HG02610 (cell line): Measurements from ENCODE around the gene DACH1.

ENCODE experiments used
- ATAC-seq: cut with Tn5 transposase; IDR thresholded peaks from one replicate; pipeline ENCODE4 v1.9.1; 2021; ENCODE audit warnings: mild to moderate bottlenecking, moderate library complexity; ENCODE audit not compliant: unreplicated experiment

Gene DACH1

DNA sequence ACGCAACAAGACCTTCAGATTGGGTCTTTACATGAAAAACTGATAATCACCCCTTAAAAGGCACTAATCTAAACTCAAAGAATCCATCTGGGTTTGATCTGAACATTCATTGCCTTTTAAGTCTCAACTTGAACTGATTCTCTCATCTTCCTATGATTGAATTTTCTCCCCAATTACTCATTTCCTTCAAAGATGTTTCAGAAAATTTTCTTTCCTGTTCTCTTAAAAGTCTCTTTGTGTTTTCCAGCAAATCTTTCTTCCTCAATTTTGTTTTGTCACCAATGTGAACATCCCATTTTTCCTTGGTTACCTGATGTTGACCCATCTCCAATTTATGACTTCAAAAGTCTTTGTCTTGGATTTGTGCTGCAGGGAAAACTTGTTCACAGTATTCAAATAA lies 234.3 kb downstream of the DACH1 start:
- ATAC-seq = no peak

GRCh38 chr13:71632206-71632605 lies 234.8 kb downstream of the DACH1 start:
- ATAC-seq = no peak

GRCh38 chr13:71629167-71629566 lies 237.8 kb downstream of the DACH1 start:
- no peak for ATAC-seq

GRCh38 chr13:71626421-71627117 lies 240.4 kb downstream of the DACH1 start:
- ATAC-seq = no peak

DNA sequence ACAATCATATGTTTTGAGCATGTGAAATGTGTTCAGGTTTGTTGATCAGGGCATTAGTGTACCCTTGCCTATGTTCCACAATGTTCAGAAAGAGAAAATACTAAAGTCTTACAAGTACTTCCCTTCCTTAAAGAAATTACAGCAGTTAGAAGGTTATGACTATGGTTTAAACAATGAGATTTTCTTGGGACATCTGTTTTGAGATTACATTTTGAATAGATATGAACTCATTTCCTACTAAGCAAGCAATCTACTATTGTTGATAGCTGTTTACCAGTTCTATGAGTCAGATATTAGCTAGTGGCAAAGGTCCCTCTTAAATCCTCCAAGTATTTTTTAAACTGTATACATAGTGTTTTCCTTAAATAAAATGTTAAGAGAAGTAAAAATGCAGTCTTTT lies 241.3 kb downstream of the DACH1 start:
- no peak for ATAC-seq

GRCh38 chr13:71624653-71625600 lies 242.1 kb downstream of the DACH1 start:
- ATAC-seq = no peak

DNA sequence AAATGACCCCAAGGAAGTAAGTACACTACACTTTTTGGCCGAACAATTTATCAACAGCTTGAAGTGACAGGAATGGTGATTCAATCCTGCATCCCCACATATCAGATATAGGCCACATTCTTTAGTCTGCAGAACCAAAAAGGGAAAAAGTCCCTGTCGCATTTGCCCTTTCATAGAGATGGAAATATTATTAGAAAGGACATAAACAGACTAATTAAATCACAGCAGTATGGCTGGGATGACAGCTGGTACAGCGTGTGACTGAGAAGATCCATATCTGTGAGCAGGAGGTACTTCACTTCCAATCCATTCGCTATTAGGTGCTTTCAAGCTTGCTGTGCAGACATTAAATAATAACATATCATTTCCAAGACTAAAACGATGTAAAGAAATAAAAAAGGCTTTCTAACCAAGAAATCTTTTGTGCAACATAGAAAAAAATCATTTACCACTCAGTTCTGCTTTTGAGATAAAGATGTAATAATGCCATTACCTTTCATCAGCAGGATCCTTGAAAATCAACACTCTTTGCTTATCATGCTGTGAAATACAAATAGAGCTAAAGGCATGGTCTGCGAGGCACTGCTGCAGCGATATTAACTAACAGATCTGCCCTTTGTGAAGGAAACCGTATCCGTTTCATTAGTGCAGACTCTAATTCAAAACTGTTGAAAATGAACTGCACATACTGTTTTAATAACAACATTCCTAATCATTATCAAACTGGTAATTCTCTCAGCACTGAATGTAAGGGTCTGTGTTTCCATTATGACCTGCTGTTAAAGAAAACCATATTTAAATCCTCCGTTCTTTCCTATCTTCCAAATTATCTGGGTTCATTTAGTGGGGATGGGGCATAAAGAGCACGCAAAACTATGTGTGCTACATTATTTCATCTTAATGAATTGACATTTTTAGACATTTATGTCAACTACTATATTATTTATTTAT lies 245.6 kb downstream of the DACH1 start:
- ATAC-seq = no peak

DNA sequence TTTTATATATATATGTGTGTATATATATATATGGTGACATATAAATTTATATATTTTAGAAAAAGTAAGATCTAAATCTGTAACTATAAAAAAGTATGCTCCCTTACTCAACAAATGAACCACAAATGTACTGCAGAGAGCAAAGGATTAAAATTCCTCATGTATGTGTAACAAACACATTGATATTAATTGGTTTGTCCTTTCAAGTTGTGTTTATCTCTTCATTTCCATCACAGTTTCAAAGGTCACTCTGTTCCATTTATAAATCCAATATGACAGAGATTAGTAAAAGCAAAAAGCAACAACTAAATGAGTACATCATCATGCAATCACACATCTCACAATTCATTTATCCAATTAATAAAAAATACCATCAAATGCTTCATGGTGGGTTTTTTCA lies 247.9 kb downstream of the DACH1 start:
- ATAC-seq = no peak

- no peak for ATAC-seq
Measured at GRCh38 chr13:71618159-71618558, 248.8 kb downstream of the DACH1 start.

DNA sequence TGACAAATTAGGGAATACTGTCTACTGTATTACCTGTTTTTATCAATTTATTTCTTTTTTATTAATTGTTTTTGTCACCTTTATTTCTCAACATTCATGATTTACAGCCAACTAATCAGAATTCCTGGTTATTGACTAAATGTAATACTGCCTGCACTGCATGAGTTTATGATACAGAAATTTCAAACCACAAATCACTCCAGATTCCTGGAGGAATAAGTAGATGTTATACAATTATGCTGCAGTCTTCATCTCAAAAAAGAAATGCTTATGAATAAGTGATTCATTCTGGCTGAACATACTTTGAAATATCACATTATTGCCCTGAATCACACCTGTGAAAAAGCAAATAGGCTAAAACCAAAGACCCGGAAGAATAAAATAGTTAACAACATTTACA lies 249.7 kb downstream of the DACH1 start:
- no peak for ATAC-seq

- ATAC-seq = no peak
Measured at GRCh38 chr13:71613066-71613745, 253.8 kb downstream of the DACH1 start.

GRCh38 chr13:71611292-71611691 lies 255.7 kb downstream of the DACH1 start:
- no peak for ATAC-seq

DNA sequence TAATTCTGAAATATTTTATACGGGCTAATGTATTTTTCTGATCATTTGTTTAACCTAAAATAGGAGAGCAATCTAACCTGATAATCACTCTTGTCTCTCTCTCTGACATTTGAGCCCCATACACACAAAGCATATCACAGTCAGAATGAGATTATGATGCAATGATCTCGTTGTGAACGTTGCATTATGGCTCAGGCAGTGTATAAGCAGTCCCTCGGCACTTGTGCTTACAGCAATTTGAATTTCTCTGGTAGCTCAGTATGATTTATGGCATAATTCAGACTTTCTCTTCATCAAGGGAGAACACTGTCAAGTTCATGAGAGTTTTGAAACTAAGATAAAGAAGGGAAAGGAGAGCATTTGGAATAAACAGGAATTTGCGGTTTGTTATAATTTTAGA lies 256.1 kb downstream of the DACH1 start:
- ATAC-seq = peak; percentile 53

DNA sequence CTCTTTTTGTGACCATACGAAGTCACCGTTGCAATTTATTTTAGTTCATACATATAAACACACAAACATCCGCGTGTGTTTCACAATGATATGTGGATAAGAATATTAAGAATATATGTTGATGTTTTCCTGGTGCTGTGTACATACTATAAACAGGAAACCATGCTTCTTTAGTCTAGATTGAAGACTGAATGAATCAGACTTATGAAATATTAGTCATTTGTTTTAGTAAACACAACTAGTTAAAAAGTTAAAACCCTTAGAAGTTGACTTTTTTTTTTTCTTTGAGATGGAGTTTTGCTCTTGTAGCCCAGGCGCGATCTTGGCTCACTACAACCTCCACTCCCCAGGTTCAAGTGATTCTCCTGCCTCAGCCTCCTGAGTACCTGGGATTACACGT lies 257.7 kb downstream of the DACH1 start:
- no peak for ATAC-seq

- ATAC-seq = no peak
Measured at GRCh38 chr13:71607575-71607974, 259.4 kb downstream of the DACH1 start.

DNA sequence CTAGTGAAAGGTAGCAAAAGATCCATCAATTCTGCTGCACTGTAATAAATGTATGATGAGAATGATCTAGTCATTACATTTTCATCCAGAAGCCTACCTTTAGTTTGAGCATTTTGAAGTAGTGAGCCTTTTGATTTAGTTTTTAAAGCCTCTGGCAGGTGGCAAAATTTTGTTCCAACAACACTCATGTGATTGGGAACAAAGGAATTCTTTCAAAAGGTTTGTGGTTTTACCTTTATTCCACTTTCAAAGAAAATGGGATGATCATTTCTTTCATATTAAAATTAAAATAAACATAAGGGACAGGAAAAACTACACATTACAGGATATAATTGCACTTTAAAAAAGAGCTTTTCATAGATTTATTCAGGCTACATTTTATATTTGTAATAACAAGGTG lies 260.2 kb downstream of the DACH1 start:
- no peak for ATAC-seq

GRCh38 chr13:71605744-71606143 lies 261.3 kb downstream of the DACH1 start:
- ATAC-seq = no peak

DNA sequence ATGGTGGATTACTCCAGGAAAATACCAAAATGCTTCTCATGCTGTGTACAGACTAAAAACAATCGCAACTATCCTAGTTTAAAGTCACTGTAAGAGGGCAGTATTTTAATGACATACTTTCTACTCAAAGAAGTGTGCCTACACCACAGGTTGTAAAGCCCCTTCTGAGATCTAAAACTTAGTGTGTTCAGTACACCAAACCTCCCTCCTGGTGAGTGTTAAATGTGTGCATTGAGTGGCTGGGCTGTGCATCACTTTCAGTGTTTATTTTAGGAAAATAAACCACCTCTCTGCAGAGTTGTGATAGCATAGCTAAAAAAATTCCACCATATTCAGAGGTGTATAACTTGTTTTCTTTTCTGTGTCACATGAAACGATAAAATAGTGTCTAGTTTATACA lies 263.7 kb downstream of the DACH1 start:
- ATAC-seq = no peak

DNA sequence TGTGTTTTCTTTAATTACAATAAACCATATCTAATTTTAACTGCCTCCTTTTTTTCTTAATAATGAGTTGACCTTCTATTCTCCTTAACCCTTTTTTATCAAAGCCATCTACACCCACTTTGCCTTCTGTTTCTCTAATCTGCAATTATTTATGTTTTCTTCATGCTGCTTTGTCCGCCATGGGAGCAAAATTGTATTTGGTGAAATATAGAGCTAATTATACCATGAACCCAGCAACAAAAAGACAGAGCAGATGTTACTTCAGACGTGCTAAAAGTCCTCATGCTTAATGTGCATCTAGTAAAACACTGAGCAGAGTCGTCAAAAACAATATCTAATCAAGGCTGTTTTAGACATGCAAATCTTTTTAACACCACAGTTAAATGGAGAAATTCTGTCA lies 264.7 kb downstream of the DACH1 start:
- ATAC-seq = no peak

DNA sequence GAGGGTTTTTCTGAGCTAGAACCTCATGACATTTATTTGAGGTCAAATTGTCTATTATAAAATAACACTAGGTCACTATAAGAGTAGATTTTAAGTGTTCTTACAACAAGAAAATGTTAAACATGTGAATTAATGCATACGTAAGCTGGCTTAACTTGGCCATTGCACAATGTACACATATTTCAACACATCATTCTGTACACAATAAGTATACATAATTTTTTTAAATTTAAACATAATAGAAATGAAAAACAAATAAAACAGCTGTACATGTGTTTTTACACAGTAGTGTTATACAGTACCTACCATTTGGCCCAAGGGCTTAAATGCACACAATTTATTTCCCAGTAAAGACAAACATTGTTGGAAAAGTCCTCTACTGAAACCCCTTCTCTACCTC lies 269.9 kb downstream of the DACH1 start:
- no peak for ATAC-seq

GRCh38 chr13:71596116-71596515 lies 270.9 kb downstream of the DACH1 start:
- no peak for ATAC-seq
